Gastroesophageal sphincter (tissue), 4 donors: ENCODE measurements around the gene PWWP2B. TPM values are rescaled to one million over a fixed set of nuclear protein-coding genes. Genes with fewer than 3 reads are reported as not detected.
"Not testable (repeated sequence)": the region's sequence is repeated elsewhere in the genome, so short reads cannot be mapped to it uniquely, and the experiment has no call there.

Source experiments
- ATAC-seq: fragments of 150-250 bp; one replicate; pipeline ENCODE4 v1.9.1; 2016; ENCODE audit warnings: mild to moderate bottlenecking, moderate library complexity
- H3K27ac ChIP-seq, 4 donors: fragments of 200-600 bp; sonication (generic) in 3 of 4; 1 replicate in 3 of 4; 2 replicates in 1 of 4; pipeline ENCODE4 v1.5.1; 2016 to 2019
- H3K27me3 ChIP-seq: fragments of 200-600 bp; sonication (generic); one replicate; pipeline ENCODE4 v1.5.1; 2019
- H3K36me3 ChIP-seq, 2 donors: fragments of 200-600 bp; sonication (generic); one replicate each; pipeline ENCODE4 v1.5.1; 2019; ENCODE audit warnings: control low read depth in 1 of 2
- H3K4me1 ChIP-seq, 3 donors: fragments of 200-600 bp; sonication (generic); 1 replicate in 2 of 3; 2 replicates in 1 of 3; pipeline ENCODE4 v1.5.1; 2016 to 2019; ENCODE audit warnings: control low read depth in 2 of 3
- H3K4me3 ChIP-seq, 2 donors: fragments of 200-600 bp; sonication (generic); one replicate each; pipeline ENCODE4 v1.5.1; 2019; ENCODE audit warnings: mild to moderate bottlenecking in 1 of 2, moderate library complexity in 1 of 2
- H3K9me3 ChIP-seq, 3 donors: fragments of 200-600 bp; sonication (generic); one replicate each; pipeline ENCODE4 v1.5.1; 2017 to 2019; ENCODE audit warnings: control low read depth in 2 of 3
- EP300 ChIP-seq: sonication (generic); formaldehyde crosslinking; IDR thresholded peaks from one replicate; pipeline ENCODE4 v1.6.1; 2017; ENCODE audit warnings: antibody characterized with exemption, mild to moderate bottlenecking
- POLR2A ChIP-seq, 2 donors: fragments of 450-650 bp; IDR thresholded peaks; one replicate each; pipeline ENCODE4 v1.6.1; 2017; ENCODE audit warnings: antibody characterized with exemption in 2 of 2, mild to moderate bottlenecking in 2 of 2, moderate library complexity in 1 of 2
- POLR2AphosphoS5 ChIP-seq: sonication (generic); formaldehyde crosslinking; IDR thresholded peaks from one replicate; pipeline ENCODE4 v1.6.1; 2017; ENCODE audit warnings: antibody characterized with exemption
- WGBS, 2 donors: methylation state at CpG; one replicate each; pipeline ENCODE4 v1.1.5; 2018; ENCODE audit warnings: low coverage in 1 of 2; 5-methylcytosine and 5-hydroxymethylcytosine counted together
- total RNA-seq, 4 donors: library from RNA; depleted of rRNA; stranded (reverse); fragments of >200 nt; gene quantifications; one replicate each; pipeline ENCODE4 v1.1.0, GENCODE V29; 2016
- TF ChIP-seq, protein P1 (sequence below), 4 experiments: fragments of 200-600 bp in 2 of 4; fragments of 450-650 bp in 2 of 4; sonication (generic) in 1 of 4; IDR thresholded peaks; one replicate each; pipeline ENCODE4 v1.5.1; 2017 to 2019; ENCODE audit warnings: antibody characterized with exemption in 4 of 4, mild to moderate bottlenecking in 2 of 4, moderate library complexity in 2 of 4

PWWP2B gene
- total RNA-seq, 4 donors from 2014 or later = 11.3 to 17.1 (median 14.8) TPM

DNA sequence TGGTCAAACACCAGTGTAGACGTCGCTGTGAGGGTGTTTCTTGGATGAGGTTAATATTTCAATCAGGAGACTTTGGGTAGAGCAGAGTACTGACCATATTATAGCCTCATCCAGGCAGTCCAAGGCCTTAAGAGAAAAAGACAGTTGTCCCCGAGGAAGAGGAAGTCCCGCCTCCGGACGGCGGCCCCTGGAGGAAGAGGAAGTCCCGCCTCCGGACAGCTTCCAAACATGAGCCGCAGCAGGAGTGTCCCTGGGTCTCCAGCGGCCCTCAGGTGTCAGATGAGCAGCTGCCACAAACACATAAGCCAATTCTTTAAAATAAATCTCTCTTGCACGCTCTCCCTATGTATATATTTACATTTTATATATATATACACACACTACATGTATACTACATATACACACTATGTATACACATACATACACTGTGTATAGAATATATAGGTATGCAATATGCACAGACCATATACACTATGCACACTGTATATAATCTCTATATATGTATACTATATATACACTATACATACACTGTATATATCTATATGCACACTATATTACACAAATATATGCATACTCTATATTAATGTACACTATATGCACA, 37.5 kb downstream of the PWWP2B start:
- 66 to 94% methylated on average over 3 to 10 of the region's 12 CpGs for WGBS, 2 donors
- peaks cover 0 to 12% (median 5%) of the 10 kb centered on the region in 3 donors for H3K4me1 ChIP-seq
- no peaks in the 10 kb centered on the region for H3K27me3 ChIP-seq
- no peak overlapping the region for H3K27ac ChIP-seq
- TF ChIP-seq EP300 (no peak), POLR2A (IDR thresholded peaks at IDR 0.05) (no peak), POLR2AphosphoS5 (no peak)
- TF ChIP-seq, protein P1, sequence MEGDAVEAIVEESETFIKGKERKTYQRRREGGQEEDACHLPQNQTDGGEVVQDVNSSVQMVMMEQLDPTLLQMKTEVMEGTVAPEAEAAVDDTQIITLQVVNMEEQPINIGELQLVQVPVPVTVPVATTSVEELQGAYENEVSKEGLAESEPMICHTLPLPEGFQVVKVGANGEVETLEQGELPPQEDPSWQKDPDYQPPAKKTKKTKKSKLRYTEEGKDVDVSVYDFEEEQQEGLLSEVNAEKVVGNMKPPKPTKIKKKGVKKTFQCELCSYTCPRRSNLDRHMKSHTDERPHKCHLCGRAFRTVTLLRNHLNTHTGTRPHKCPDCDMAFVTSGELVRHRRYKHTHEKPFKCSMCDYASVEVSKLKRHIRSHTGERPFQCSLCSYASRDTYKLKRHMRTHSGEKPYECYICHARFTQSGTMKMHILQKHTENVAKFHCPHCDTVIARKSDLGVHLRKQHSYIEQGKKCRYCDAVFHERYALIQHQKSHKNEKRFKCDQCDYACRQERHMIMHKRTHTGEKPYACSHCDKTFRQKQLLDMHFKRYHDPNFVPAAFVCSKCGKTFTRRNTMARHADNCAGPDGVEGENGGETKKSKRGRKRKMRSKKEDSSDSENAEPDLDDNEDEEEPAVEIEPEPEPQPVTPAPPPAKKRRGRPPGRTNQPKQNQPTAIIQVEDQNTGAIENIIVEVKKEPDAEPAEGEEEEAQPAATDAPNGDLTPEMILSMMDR (IDR thresholded peaks at IDR 0.05) = no peak
- no peaks in the 10 kb centered on the region for H3K36me3 ChIP-seq
- no peak overlapping the region for H3K4me3 ChIP-seq
- no peak for ATAC-seq
- no peaks in the 10 kb centered on the region for H3K9me3 ChIP-seq

DNA sequence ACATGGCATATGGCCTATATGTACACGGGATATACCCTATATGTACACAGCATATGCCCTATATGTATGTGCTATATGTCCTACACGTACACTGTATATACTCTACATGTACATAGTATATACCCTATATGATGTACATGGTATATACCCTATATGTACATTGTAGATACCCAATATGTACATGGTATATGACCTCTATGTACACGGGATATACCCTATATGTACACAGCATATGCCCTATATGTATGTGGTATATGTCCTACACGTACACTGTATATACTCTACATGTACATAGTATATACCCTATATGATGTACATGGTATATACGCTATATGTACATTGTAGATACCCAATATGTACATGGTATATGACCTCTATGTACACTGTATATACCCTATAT, 38.3 kb downstream of the PWWP2B start:
- H3K27ac ChIP-seq, ATAC-seq, H3K4me1 ChIP-seq, H3K4me3 ChIP-seq, H3K9me3 ChIP-seq, H3K27me3 ChIP-seq, H3K36me3 ChIP-seq: not testable (repeated sequence)
- 92% methylated on average over 5 of the region's 5 CpGs for WGBS, 2 donors

DNA sequence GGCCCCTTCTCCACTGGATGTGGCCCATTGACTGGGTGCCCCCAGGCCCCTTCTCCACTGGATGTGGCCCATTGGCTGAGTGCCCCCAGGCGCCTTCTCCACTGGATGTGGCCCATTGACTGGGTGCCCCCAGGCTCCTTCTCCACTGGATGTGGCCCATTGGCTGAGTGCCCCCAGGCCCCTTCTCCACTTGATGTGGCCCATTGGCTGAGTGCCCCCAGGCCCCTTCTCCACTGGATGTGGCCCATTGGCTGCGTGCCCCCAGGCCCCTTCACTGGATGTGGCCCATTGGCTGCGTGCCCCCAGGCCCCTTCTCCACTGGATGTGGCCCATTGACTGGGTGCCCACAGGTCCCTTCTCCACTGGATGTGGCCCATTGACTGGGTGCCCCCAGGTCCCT, 39.1 kb downstream of the PWWP2B start:
- H3K27me3 ChIP-seq, H3K9me3 ChIP-seq, H3K4me1 ChIP-seq, ATAC-seq, H3K27ac ChIP-seq, H3K4me3 ChIP-seq, H3K36me3 ChIP-seq: not testable (repeated sequence)
- WGBS, 2 donors = no CpG with 5 or more reads among the region's 3 CpGs

DNA sequence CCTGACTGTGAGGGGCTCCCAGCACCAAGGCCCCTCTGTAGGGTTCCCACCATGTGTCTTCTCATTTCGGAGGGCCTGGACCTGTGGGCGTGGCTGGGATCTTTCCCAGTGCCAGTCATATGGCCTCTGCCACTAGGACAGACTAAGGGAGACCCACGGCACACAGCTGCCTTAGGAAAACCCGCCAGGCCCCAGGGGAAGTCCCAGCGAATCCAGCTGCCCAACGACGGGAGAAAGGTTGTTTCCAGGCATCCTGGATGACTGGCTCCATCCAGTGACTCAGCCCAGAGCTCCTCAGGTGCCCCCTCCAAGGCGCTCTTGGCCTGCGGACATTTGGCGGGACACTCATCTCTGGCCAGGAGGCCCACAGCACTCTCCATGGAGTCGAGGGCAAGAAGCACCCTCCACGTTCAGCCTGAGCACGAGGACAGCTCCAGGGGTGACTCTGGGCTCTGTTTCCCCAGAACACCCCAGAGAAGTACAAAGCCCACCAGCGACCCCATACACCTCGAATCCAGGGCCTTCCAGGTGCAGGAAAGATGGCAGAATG, 39.9 kb downstream of the PWWP2B start:
- no peak for TF ChIP-seq EP300
- no peak for TF ChIP-seq POLR2AphosphoS5
- TF ChIP-seq POLR2A (IDR thresholded peaks at IDR 0.05) = no peak
- TF ChIP-seq, protein P1 (IDR thresholded peaks at IDR 0.05) = no peak
- H3K27me3 ChIP-seq = no peaks in the 10 kb centered on the region
- WGBS, 2 donors = 80% methylated on average over 1 of the region's 15 CpGs; no CpG with 5 or more reads in 1 of the 2 donors
- no peak overlapping the region for H3K27ac ChIP-seq
- H3K4me3 ChIP-seq = no peak overlapping the region
- H3K9me3 ChIP-seq = no peaks in the 10 kb centered on the region
- ATAC-seq = no peak
- no peaks in the 10 kb centered on the region for H3K36me3 ChIP-seq
- peaks cover 0 to 5% (median 0%) of the 10 kb centered on the region in 3 donors for H3K4me1 ChIP-seq

DNA sequence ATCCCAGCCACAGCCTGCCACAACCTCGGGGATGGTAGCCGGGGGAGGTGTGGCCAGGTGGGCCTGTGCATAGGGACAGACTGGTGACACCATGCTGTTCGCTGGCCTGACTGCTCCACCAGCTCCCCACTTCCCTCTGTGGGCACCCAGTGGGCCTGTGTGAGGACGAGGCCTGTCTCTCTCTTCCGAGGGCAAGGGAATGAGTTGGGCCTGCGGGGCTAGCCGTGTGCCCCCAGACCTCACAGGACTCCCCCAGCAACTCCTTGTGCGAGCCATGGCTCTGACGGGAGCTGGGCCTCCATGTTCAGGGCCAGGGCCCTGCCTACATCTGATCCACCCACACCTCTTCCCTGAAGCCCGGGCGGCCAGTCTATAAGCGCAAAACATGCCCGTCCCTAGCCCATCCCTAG, 40.5 kb downstream of the PWWP2B start:
- no peak for ATAC-seq
- Histone ChIP-seq H3K9me3 (no peaks in the 10 kb centered on the region), H3K4me3 (no peak overlapping the region), H3K27ac (no peak overlapping the region), H3K4me1 (peaks cover 0 to 5% (median 0%) of the 10 kb centered on the region in 3 donors), H3K27me3 (no peaks in the 10 kb centered on the region), H3K36me3 (no peaks in the 10 kb centered on the region)
- TF ChIP-seq, protein P1 (IDR thresholded peaks at IDR 0.05) = no peak
- TF ChIP-seq POLR2A (IDR thresholded peaks at IDR 0.05) = no peak
- TF ChIP-seq POLR2AphosphoS5 = no peak
- TF ChIP-seq EP300 = no peak
- 95 to 100% methylated on average over 2 to 4 of the region's 13 CpGs for WGBS, 2 donors
